GM21447 (cell line): Measurements from ENCODE around the gene ABHD12.
"Not testable (repeated sequence)": the region's sequence is repeated elsewhere in the genome, so short reads cannot be mapped to it uniquely, and the experiment has no call there.

Experiments
- ATAC-seq: cut with Tn5 transposase; IDR thresholded peaks from one replicate; pipeline ENCODE4 v1.9.1; 2021; ENCODE audit not compliant: unreplicated experiment

The ABHD12 gene

DNA sequence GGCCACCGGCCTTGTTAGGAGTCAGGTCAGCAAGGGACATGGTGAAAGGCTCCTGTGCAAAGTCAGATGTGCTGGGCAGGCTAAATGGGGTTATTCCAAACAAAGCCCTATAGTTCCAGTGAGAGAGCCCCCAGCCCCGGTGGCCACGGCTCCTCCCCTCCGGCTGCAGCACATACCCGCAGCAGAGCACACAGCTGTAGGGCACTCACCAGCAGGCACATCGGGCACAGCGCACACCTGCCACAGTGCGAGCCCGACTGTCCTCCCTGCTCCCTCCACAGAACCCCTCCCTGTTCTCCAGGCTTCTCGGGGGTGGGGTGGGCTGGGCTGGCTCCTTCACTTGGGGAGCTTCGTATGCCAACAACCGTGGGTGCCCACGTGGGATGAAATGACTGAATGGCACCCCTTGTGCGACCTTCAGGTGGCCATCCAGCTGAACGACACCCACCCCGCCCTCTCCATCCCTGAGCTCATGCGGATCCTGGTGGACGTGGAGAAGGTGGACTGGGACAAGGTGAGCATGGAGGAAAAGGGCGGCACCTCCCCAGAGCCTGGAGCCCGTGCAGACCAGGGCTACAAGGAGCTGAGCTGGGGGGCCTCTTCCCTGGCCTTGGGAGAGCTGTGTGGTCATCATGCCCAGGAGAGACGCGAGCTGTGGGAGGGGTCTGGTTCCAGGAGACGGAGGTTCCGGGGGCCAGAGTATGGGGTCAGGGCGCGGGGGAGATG is 111.8 kb downstream of the ABHD12 start:
- no peak for ATAC-seq

DNA sequence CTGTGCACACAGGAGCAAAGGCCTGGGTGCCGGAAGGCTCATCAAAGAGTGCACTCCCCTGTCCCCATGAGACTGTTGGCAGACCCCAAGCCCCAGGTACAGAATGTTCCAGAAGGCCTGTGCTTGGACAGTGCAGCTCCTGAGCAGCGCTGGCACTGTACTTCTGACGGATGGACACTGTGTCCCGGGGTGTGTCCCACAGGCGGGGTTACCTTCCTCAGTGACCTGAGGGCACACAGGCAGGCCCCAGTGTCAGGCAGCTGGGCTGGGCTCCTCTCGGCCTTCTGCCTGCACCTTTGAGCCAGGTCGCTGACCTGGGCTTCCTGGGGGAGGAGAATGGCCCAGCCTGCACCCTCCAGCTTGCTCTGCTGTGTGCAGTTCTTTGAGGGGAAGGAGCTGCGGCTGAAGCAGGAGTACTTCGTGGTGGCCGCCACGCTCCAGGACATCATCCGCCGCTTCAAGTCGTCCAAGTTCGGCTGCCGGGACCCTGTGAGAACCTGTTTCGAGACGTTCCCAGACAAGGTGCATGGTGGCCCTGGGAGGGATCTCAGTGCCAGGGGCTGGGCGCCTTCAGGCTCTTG is 112.6 kb downstream of the ABHD12 start:
- no peak for ATAC-seq

DNA sequence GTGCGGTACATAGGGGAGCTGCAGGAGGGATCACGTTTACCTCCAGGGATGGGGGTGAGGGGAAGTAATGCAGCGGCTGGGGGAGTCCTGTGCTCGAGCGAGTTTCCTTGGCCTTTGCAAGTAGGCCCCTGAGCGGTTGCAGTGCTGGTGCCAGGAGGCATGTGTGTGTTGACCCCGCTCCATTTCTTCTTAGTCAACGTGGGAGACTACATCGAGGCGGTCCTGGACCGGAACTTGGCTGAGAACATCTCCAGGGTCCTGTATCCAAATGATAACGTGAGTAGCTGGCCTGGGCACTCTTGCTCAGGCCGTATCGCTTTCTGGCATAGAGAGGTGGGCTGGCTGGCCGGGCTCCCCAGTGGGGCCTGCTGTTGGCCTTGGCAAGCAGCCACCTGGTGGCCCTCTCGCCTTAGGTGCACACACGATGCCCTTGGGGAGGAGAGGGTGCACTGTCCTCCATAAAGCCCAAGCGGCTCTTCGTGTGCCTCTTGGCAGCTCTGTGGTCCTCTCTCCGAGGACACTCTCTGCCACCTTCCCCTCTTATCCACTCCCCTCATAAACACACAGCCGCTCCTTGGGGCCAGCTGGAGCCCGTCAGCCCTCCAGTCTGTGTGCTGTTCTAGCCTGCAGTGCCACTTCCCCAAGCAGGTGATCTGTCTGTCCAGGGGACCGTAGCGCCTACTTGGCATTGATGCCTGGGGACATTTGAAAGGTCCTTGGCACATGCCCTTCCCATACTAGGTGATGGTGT is 113.4 kb downstream of the ABHD12 start:
- no peak for ATAC-seq

DNA sequence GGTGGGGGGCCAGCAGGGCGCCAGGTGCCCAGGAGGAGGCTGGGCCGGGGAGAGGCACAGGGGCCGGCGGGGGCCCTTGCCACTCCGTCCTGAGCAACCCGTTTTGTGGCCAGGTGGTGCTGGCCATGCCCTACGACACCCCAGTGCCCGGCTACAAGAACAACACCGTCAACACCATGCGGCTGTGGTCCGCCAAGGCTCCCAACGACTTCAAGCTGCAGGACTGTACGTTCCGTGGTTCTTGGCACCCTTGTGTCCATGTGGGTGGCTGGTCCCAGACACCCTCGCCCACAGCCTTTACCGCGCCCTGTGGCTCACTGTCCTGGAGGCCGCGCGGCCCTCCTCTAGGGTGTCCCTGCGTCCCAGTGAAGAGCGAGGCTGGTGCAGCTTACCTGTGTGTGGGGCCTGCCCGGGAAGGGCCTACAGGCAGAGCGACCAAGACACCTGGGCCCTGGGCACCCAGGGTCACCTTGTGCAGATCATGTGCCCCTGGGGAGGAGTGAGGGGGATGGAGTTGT is 114.0 kb downstream of the ABHD12 start:
- no peak for ATAC-seq

DNA sequence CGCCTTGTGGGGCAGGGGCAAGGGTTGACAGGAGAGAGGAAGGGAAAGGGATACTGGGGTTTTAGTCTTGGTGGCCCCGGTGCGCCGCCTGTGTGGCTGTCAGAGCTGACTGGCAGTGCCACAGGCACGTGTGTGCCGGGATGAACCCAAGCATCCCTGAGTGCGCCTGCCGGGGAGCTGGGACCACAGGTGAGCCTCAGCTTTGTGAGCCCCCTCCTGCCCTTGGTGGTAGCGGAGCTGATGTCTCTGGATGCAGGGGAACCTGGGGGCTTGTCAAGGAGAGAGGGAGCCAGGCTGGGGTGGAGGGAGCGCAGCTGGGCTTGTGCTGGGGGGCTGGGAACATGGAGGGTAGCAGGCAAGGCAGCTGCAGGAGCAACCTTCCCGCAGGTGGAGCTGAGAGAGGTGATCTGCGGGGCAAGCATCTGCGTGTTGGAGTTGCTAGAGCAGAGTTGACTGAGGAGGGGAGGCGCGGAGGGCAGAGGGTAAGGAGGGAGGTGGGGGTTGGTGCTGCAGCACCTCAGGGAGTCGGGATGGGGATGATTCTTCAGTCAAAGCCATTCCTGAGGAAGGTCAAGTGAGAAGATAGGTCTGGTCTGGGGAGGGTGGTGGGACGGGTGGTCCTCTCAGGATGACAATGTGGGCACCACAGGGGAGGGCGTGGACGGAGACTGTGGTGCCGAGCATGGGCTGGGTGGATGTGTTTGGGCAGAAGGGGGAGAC is 114.7 kb downstream of the ABHD12 start:
- ATAC-seq = no peak

DNA sequence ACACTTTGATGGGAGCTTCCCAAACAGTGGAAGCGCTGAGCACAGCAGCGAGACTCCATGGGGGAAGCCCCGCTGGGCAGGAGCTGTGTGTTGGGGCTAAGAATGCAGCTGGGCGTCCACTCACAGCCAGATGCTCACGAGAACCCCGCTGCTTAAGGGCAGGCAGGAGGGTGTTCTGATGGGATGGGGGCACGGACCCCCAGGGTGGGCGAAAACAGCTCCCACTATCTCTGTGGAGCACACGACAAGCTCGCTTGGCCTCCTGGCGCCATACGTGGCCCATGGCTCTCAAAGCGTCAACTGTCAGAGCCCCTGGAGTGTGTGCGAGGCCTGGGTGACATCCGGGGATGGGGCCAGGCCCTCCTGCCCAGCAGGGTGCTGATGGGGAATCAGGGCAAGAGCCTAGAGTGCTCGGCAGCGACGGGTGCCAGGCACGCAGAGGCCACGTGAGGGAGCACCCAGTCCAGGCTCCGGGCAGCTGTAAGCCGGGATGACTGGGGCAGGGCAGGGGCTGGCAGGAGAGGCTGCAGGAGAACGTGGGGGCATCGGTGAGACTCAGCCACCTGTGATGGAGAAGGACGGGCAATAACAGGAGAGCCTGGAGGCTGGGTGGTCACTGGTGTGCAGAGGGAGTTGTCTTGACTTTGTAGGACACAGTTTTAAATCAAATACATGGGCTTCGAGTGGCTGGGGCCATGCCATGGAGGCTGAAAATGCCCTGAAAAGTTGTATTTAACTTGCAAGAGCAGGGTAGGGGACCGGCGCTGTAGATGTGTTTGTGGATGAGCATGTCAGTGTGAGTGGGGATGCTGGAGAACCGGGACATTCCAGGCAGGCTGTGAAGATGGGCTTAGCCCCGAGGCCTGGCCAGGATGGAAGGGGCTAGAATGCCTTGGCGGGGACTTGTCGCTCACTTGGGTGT is 115.5 kb downstream of the ABHD12 start:
- no peak for ATAC-seq

DNA sequence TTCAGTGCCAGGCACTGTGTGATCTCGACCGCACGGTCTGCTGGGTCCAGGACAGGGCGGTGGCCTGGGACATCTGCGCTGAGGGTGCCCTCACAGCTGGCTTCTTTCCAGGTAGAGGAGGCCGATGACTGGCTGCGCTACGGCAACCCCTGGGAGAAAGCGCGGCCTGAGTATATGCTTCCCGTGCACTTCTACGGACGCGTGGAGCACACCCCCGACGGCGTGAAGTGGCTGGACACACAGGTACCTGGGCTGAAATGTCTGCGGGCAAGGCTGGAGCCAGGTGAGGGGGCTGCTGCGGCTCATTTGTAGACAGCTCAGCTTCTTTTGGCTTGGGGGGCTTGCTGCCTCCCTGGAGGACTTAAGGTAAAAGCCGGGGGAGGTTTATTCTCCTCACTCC is 116.2 kb downstream of the ABHD12 start:
- ATAC-seq = no peak

DNA sequence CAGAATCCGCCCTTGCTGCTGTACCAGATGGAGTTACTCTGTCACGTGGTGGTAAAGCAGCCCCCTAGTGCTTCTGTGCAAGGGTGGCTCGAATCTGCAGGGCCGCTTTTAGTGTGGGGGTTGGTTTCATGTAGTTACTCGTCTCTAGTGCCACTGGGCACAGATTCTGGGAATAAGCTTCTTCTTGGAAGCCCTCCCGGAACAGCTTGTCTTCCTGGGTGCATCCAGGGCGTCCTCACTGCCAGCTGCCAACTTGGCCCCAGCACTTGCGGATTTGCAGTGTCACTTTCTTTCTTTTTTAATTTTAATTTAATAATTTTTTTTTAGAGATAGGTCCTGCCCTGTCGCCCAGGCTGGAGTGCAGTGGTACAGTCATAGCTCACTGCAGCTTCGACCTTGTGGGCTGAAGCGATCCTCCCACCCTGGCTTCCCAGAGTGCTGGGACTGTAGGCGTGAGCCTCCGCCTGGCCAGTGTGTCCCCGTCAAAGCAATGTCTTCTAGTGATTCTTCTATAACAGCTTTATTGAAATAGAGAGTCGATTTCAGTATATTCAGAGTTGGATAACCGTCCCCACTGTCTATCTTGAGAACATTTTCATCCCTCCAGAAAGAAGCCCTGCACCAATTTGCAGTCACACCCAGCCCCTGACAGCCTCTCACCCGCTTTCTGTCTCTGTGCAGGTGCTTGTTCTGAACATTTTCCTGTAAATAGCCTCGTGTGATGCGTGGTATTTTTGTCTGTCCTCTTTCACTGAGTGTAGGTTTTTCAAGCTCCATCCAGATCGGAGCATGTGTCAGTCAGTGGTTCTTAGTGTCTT is 116.9 kb downstream of the ABHD12 start:
- no peak for ATAC-seq

DNA sequence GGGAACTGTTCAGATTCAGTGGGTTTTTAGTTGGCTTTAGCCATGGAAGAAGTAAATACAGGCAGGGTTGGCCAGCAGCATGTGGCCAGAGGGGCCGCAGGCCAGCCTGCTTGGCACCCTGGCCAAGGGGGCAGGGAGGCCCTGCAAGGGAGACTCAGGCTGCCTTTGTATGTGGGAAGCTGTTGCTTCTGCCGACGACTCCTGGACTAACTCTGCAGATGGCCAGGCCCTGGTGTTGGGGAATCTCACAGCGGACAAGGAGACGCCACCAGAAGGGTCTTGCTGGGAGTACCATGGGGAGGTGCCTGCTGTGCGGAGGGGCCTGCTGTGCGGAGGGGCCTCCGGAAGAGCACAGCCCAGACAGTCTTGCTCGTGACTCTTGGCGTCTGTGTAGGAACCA is 117.6 kb downstream of the ABHD12 start:
- ATAC-seq = no peak

DNA sequence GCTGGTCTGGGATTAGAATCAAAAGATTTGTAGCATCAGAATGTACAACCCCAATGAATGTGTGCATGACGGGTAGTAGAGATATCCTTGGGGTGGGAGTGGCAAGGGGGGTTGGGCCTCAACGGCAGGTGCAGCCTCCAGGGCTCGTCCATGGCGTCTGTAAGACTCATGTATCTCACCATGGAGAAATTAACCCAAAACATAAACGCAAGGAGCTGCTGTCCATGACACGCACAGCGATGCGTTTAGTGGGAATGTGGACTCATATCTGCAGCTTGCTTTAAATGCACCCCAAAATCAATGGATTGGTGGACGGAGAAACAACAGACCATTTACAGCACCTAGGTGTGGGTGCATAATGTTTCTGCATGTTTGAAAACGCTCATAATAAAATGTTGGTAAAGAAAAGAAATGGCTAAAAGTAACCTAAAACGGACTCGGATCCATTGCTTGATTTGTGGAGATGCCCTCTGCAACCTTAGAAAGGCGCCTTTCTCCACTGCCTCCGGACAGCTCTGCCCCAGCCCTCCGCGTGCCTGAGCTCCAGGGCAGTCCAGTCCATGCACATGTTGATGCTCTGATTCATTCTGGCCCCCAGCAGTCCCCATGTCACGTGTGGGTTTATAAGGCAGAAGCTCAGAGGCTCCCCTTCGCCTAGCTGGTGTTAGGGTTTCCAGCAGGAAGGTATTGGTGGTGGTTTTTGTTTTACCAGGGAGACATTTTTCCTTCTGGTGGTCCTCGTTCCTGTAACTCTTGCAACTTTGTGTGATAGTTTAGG is 118.2 kb downstream of the ABHD12 start:
- ATAC-seq = no peak

DNA sequence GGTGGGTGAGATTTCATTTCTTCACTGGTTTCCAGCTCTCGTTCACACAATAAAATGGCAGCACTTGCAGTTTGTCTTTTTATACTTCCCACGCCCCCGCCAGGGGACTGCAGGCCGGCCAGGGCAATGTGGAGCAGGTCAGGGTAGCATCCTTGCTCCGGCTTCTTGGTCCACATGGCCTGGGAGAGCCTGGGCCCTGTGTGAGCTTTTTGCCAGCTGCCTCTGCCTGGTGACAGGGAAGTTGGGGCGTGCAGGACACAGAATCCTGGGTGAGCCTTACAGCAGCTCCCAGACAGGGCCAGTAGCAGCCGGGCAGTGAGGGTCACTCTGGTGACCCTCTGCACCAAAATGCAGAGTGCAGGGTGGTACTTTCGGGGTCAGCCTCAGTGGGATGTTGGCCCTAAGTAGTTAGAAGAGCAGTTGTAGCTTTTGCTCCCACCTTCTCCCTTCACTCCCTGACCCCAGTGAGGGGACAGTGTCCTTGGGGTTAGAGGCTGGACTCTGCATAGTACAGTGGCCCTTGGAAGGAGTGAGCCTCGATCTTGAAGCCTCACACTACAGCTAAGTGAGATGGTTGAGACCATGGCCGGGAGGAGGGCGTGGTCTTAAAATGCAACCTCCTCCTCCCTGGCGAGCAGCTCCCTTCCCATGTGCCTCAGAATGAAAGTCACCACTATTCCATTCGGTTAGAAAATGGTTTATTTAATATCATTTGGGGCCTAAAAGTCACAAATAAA is 119.0 kb downstream of the ABHD12 start:
- ATAC-seq = no peak

DNA sequence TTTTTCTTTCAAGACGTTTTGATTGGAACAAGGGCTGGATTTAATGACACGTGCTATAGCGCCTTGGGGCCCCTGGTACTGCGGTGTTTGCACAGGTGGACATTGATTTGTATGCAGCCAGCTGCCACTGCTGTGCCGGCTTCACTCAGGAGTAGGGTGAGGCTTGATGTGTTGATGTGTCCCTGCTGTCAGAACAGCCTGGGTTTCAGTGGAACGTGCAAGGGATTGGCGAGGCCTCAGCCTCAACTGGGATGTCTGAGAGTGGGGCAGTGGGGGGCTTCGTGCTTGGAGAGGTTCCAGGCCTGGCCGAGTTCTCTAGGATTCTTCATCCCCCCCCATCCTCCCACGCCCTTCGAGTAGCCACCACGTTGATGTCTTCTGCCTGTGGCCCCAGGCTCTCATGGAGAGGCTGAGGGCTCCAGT is 119.8 kb downstream of the ABHD12 start:
- ATAC-seq = no peak

DNA sequence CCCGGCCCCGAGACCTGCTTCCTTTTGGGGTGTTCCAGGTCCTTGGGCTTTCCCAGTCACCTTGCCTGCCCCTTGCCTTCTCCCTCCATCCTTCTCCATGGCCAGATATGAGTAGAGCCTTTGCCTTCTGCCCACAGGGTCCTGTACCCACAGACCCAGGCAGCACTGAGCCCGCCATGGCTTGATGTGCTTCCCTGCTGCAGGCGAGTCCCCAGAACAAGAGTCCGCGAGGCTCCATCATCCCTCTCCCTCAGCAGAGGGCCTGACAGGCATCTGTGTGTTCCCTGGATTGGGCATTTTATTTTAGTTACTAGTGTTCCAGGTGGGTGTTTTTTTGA is 120.8 kb downstream of the ABHD12 start:
- no peak for ATAC-seq

DNA sequence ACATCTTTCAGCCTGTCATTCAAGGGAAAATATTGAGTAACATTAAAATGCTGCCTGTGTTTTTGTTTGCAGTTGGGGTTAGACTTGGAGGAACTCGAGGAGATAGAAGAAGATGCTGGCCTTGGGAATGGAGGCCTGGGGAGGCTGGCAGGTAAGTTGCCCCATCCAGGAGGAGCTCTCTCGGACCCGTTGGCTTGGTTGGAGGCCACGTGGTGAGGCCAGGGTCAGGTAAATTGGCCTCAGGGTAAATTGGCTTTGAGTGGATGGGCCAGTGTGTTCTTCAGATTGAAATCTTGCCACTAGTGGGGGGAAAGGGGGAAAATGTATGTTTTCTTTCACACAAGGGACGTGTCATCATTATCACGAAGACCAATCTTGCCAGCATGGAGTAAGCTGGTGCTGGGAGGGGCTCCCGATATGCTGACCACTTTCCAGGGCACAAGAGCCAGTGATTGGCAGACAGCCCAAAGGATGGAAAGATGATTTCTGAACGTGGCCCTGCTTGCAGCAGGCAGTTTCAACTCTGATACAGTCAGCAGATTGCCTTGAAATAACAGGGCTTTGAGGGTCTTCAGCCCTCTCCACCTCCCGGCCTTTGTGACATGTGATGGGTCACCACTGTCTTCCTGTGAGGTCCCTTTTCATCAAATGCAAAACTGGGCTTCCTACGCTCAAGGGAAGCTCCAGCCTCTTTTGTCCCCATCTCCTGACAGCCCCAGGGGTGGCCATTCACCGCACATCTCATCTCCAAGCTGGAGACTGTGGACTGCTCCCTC is 121.4 kb downstream of the ABHD12 start:
- ATAC-seq = no peak

DNA sequence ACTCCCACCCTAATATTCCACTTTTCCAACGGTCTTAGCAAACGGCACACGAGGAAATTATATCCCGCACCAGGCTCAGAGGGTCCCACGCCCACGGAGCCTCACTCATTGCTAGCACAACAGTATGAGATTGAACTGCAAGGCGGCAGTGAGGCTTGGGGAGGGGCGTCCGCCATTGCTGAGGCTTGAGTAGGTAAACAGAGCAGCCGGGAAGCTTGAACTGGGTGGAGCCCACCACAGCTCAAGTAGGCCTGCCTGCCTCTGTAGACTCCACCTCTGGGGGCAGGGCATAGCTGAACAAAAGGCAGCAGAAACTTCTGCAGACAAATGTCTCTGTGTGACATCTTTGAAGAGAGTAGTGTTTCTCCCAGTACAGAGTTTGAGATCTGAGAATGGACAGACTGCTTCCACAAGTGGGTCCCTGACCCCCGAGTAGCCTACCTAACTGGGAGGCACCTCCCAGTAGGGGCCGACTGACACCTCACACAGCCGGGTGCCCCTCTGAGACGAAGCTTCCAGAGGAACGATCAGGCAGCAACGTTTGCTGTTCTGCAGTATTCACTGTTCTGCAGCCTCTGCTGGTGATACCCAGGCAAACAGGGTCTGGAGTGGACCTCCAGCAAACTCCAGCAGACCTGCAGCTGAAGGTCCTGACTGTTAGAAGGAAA is 129.7 kb downstream of the ABHD12 start:
- ATAC-seq = not testable (repeated sequence)

DNA sequence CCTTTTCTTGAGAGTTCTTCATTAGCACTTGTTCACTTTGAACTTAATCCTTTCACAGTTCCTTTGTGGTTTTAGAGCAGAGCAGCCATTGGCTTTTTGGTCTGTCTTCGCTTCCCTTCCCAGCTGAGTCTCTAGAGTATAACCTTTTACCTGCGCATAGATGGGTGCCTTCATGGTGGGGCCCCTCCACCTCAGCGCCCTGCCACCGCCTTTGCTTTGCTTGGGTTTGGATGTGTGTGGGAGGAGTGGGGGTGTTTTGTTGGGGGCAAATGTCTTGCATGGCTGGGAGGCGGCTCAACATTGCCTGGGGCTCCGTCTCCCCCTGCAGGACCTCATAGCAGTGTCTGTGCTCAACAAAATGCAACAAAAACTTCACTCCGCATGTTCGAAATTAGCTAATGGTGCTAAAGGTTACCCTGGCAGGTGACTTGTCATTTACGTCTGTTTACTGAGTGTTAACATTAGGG is 130.8 kb downstream of the ABHD12 start:
- ATAC-seq = no peak

DNA sequence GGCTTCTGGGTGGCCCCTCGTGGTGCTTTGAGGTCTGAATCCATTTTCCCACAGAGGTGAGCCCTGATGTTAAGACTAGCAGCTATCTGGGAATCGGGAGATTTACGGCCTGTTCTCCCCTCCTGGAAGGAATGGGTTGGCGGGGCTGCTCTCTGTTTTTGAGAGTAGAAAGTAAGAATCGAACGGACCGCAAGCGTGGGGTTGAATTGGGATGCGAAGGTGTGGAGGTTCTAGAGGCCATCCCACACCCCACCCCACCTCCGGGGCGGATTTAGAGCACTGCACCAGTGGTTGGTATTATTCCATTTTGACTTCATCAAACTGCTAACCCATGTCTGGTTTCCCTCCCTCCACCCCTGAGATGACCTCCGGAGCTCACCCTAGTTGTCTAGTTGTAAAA is 131.3 kb downstream of the ABHD12 start:
- no peak for ATAC-seq
